ENCODE results near the gene SNN. TPM values are rescaled to one million over a fixed set of nuclear protein-coding genes. Genes with fewer than 3 reads are reported as not detected.
A peak's percentile ranks its signal among the peaks of the same experiment; 100 is the strongest.

SNN gene
- total and polyA plus RNA-seq, 9 of the 15 experiments (the other 6 are each of a cell fraction or from before 2014, with no cell fraction given), result 0.07 to 2.9 (median 1.9) TPM

DNA sequence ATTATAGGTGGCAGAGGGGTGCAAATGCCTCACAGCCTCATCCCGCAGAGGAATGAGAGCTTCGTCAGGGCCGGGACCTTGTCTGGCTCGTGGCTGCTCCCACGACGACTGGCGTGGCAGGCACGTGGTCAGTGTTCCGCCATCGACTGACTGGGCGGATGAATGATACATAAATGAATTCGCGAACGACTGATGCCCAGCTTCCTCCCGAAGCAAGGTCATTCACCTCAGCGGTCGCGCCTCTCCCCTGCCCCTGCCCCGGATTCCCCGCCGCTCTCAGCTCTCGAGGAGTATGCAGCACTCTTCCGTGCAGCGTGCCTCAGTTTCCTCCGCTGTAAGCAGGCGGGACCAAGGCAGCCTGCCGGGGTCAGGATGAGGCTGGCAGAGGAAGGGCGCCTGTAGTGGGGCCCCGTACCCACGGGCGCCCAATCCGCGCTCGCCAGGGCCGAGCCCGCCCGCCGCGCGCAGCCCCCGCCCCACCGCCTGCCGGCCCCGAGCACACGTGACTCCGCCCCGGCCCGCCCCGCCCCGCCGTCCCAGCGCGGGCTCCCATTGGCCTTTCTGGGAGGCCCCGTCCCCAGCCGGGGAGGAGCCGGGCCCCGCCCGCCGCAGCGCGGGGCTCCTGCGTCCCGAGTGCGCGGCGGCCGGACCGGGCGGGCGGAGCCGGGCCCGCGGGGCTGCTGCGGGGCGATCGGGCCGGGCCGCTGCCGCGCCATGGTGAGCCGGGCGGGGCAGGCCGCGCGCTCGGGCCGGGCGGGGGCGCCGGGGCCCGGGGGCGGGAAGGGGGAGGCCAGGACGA is at the start of gene SNN (continued):
- TF ChIP-seq PPARD (CRISPR knock-in tag; IDR thresholded peaks at IDR 0.05) (no peak), USF2 (CRISPR knock-in tag; IDR thresholded peaks at IDR 0.05) (peak; percentile 68)

GRCh38 chr16:11619327-11619851 is 48.9 kb upstream of the SNN start:
- peaks cover 14 to 16% of the 10 kb centered on the region in 2 experiments for H3K4me1 ChIP-seq (replicated peaks in 1 of 2; ENCODE audit: control insufficient read depth in 2 of 2, insufficient read depth in 2 of 2, low read length in 2 of 2)
- FAIRE-seq (no peak), DNase-seq (ENCODE audit: extremely low read depth in 1 of 4, low spot score in 3 of 4) (no peak), ATAC-seq (no peak)
- H3K9me1 ChIP-seq (ENCODE audit: control insufficient read depth, insufficient read depth, low read length), result no peaks in the 10 kb centered on the region
- no peak overlapping the region for H3K27ac ChIP-seq (ENCODE audit: extremely low read depth, low read depth, low read length)
- H3K4me2 ChIP-seq (ENCODE audit: insufficient read depth, low read length), result no peak overlapping the region
- intact Hi-C loops (cut with micrococcal nuclease) (no loop called here), in situ Hi-C loops (cut with MboI) (no loop called here)
- no peaks in the 10 kb centered on the region for H3K79me2 ChIP-seq (ENCODE audit: control insufficient read depth, insufficient read depth, low read length)
- no peaks in the 10 kb centered on the region for H3K36me3 ChIP-seq (ENCODE audit: control insufficient read depth, insufficient read depth, low read length)
- no peaks in the 10 kb centered on the region for H4K20me1 ChIP-seq (replicated peaks; ENCODE audit: control insufficient read depth, insufficient read depth, low read length)
- H2AFZ ChIP-seq (ENCODE audit: low read depth, low read length), result no peak overlapping the region
- H3K27me3 ChIP-seq (ENCODE audit: control insufficient read depth in 2 of 2, insufficient read depth in 2 of 2, low read length in 2 of 2), result no peaks in the 10 kb centered on the region
- H3K4me3 ChIP-seq, result no peak overlapping the region
- ChIA-PET CTCF (ENCODE audit: low intra/inter-chr PET ratio) (no interaction called here), POLR2A (interaction anchor here (0.6 kb wide), 3 partner anchors 88 to 1182 kb away, joined by 3 to 4 read pairs (median 3); no protein-coding TSS in a partner anchor)
- no peaks in the 10 kb centered on the region; the same call in 1 of the 2 replicates for H3K9me3 ChIP-seq (replicated peaks; ENCODE audit: control insufficient read depth, insufficient read depth, low read depth, low read length)
- H3K9ac ChIP-seq (ENCODE audit: insufficient read depth in 1 of 2, low read depth in 2 of 2, low read length in 2 of 2), result no peak overlapping the region
- no TSS peak for BruUV-seq (replicated peaks)
- WGBS (ENCODE audit: insufficient coverage, low coverage, missing lambda C conversion rate), result 65% methylated on average over 2 of the region's 2 CpGs
- no peak for TF ChIP-seq CUX1 (CRISPR knock-in tag; IDR thresholded peaks at IDR 0.05)

Data from K562 (cell line).